ENCODE results near the gene FUT1. TPM values are rescaled to one million over a fixed set of nuclear protein-coding genes. Genes with fewer than 3 reads are reported as not detected.
A peak's percentile ranks its signal among the peaks of the same experiment; 100 is the strongest.
"Not testable (repeated sequence)": the region's sequence is repeated elsewhere in the genome, so short reads cannot be mapped to it uniquely, and the experiment has no call there.

Gene FUT1
- 0.23 and 0.26 TPM in 2 replicates for total RNA-seq

DNA sequence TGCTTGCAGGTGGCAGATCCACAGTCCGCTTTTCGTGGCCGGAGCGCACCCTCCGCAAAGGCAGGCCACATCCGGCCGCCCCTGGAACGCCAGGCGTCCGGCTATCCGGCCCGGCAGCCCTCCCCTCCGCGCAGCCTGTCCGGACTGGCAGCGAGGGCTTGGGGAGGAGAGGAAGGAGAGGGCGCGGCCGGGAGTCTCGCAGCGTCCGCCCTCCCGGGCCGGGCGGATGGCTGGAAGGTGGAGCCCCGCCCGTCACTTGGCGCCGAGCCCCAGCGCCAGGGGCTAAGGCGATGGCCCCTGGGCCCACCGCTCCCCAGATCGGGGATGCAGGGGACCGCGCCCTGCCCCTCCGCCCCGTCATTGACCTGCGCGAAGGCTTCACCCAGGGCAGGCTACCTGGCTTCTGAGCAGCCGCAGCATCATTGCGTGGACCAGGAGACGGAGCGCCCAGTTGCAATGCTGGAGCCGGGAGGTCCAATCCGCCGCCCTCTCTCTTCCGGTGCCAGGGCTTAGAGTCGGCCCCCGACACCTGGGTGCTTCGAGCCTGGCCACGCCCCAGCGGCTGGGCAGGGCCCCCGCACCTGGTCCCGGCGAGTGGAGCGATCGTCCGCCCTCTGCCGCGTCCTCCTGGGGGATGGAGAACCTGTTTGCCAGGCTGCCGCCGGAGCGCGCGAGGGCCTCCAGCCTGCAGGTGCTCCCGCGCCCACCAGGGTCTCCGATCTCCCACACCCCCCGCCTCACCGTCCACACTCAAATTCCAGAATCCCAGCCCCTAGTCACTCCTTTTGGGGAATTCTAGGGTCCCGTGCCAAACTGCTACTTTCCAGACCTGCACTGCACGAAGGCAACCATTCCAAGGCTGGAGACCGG is at the start of gene FUT1:
TSS of gene FUT1 (minus strand) at position 146 of the 870 bp plus-strand sequence. CDS start 1,360 bp downstream, outside the sequence.
- no peaks in the 10 kb centered on the region for H3K36me3 Mint-ChIP-seq (ENCODE audit: low read depth)
- peak within 1 kb of the TSS; percentile 71 for H3K4me3 Mint-ChIP-seq
- H3K9me3 Mint-ChIP-seq = no peaks in the 10 kb centered on the region
- peaks cover 15% of the 10 kb centered on the region for H3K4me1 Mint-ChIP-seq
- intact Hi-C loops (cut with micrococcal nuclease) = no loop called here
- H3K27ac Mint-ChIP-seq = no peak within 1 kb of the TSS
- H3K27me3 Mint-ChIP-seq = peaks cover 25% of the 10 kb centered on the region
- DNase-seq = peak; percentile 82

DNA sequence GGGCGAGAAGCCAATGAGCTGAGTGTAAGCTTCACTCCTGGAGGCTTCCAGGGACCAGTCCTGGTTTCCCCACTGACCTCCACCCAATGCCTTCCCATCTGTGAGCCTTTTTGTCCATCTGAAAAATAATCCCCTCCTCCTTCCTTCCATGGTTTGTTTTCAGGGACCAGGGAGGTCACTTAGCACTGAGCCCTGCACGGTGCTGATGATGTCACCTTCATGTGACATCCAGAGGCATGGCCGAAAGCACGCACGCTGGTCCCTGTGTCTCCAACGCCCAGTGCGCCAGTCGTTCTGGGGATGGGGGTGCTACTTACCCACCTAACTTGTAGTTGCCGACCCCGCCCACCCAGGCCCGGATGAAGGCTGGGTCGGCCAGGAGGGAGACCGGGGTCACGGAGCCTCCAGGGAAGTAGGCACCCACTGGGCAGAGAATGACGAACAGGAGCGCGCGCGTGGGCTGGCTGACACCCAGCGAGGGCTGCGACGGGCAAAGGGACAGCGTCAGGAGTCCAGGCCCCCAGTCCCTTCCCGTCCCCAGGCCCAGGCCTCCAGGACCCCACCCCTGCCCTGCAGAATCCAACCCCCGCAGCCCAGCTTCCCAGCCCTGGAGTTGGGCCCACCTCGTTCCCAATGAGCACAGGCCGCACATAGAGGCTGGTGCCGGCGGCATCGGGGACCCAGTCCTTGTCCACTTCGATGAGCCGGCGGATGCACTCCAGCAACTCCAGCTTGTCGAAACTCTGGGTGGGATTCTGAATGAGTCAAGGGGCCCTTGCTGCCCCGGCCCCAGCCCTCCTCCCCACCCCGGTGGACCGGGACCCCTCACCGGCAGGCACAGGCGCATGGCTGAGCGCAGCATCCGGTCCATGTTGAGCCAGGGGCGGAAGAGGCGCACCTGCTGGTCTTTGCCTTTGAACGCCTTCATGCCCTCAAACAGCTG is 47.2 kb upstream of the FUT1 start:
- Mint-ChIP-seq H3K27ac (no peak overlapping the region), H3K9me3 (no peaks in the 10 kb centered on the region), H3K36me3 (ENCODE audit: low read depth) (peaks cover 5% of the 10 kb centered on the region), H3K4me3 (no peak overlapping the region), H3K27me3 (no peaks in the 10 kb centered on the region), H3K4me1 (peaks cover 10% of the 10 kb centered on the region)
- no peak for DNase-seq
- intact Hi-C loops (cut with micrococcal nuclease) = no loop called here

DNA sequence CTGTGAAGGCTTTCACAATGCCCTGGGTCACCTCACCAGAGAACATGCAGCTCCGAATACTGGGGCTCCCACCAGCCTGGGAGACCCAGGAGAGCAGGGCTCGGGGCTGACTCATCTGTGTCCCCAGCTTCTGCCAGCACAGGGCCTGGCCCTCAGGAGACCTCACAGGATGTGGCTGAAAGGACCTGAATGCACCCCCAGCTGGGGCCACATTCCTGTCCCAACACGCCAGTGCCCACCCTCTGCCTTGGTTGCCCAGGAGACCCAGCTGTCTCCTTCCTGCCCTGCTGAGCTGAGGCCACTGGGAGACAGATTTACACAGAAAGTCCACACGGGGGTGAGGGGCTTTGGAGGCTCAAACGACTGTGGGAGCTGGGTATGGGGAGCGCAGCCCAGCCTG is 46.5 kb upstream of the FUT1 start:
- intact Hi-C loops (cut with micrococcal nuclease) = no loop called here
- peaks cover 12% of the 10 kb centered on the region for H3K4me1 Mint-ChIP-seq
- no peaks in the 10 kb centered on the region for H3K27me3 Mint-ChIP-seq
- peaks cover 5% of the 10 kb centered on the region for H3K36me3 Mint-ChIP-seq (ENCODE audit: low read depth)
- no peak overlapping the region for H3K27ac Mint-ChIP-seq
- DNase-seq = no peak
- no peak overlapping the region for H3K4me3 Mint-ChIP-seq
- no peaks in the 10 kb centered on the region for H3K9me3 Mint-ChIP-seq

DNA sequence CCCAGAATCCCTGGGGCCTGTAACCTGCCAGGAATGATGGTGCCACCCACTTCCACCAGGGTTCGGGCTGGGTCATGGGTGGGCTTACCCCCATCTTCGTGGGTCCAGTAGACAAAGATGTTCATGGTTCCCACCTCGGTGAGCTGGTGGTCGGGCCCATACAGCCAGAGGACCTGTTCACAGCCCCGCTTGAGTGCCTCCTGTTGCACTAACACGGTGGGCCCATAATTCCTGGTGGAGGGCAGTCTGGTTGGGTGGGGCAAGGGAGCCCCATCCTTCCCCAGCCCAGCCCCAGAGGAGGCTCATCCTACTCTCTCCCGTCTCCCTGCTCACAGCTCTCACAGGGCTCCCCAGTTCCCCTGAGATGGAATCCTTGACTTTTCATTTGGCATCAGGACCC is 44.7 kb upstream of the FUT1 start:
- no peak for DNase-seq
- Mint-ChIP-seq H3K9me3 (no peaks in the 10 kb centered on the region), H3K4me1 (peaks cover 12% of the 10 kb centered on the region), H3K27ac (no peak overlapping the region), H3K27me3 (no peaks in the 10 kb centered on the region), H3K4me3 (no peak overlapping the region), H3K36me3 (ENCODE audit: low read depth) (peaks cover 2% of the 10 kb centered on the region)
- intact Hi-C loops (cut with micrococcal nuclease) = no loop called here

DNA sequence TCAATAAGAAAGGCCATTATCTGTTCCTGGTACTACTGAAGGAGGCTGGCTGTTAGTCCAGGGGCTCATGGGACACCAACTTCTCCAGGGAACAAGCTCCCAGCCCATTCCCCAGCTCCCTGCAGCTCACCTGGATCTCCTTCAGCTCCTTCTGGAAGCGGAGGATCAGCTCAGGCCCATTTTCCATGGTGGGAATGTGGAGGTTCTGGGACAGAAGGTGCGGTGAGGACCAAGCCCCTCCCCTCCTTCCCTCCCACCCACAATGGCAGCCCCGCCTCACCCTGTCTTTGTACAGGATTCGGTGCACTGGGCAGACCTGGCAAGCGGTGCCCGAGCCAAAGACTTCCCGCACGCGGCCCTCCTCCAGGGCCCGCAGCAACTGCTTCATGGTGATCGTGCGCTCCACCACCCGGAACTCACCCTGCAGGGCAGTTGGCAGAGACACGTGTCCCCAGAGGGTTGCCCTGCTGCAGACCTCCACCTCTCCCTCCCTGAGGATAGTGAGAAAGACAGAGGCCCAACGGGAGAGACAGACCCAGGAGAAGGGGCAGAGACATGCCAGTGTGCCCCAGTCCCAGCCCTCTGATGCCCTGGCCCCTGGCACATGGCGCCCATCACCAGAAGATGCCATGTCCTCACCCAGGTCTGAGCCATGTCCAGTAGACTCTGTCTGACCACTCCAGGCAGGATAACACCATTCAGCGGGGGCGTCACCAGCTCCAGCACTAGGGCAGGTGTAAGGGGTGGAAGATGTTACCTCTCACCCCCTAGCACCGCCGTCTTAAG is 44.0 kb upstream of the FUT1 start:
- Mint-ChIP-seq H3K36me3 (ENCODE audit: low read depth) (peaks cover 2% of the 10 kb centered on the region), H3K27me3 (no peaks in the 10 kb centered on the region), H3K27ac (no peak overlapping the region), H3K4me1 (peaks cover 12% of the 10 kb centered on the region), H3K4me3 (no peak overlapping the region), H3K9me3 (no peaks in the 10 kb centered on the region)
- DNase-seq = no peak
- intact Hi-C loops (cut with micrococcal nuclease) = no loop called here

DNA sequence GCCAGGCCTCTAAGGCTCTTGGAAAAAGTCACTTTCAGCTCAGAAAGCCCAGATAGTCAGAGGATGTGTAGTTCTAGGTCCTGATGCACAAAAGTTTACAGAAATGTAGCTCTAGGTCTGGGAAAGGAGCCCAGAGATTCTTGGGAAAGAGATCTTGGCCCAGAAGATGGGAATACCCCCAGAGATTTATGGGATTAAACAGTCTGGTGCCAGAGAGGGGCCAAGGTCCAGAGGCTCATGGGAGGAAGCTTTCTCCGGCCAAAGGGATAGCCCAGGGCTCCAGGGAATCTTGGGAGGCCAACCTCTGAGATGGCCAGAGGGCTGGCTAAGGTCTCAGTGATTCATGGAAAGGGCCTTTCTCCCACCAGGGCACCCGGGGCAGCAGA is 43.2 kb upstream of the FUT1 start:
- intact Hi-C loops (cut with micrococcal nuclease) = loop anchor here (1.0 to 2.0 kb wide), 4 partner anchors 15 to 169 kb away; partner anchors contain the start of genes BCAT2, CA11 and FTL
- H3K4me1 Mint-ChIP-seq = peaks cover 12% of the 10 kb centered on the region
- H3K27ac Mint-ChIP-seq = peak overlapping the region; percentile 90
- no peaks in the 10 kb centered on the region for H3K9me3 Mint-ChIP-seq
- peaks cover 2% of the 10 kb centered on the region for H3K36me3 Mint-ChIP-seq (ENCODE audit: low read depth)
- H3K4me3 Mint-ChIP-seq = peak overlapping the region; percentile 95
- no peaks in the 10 kb centered on the region for H3K27me3 Mint-ChIP-seq
- DNase-seq = no peak

DNA sequence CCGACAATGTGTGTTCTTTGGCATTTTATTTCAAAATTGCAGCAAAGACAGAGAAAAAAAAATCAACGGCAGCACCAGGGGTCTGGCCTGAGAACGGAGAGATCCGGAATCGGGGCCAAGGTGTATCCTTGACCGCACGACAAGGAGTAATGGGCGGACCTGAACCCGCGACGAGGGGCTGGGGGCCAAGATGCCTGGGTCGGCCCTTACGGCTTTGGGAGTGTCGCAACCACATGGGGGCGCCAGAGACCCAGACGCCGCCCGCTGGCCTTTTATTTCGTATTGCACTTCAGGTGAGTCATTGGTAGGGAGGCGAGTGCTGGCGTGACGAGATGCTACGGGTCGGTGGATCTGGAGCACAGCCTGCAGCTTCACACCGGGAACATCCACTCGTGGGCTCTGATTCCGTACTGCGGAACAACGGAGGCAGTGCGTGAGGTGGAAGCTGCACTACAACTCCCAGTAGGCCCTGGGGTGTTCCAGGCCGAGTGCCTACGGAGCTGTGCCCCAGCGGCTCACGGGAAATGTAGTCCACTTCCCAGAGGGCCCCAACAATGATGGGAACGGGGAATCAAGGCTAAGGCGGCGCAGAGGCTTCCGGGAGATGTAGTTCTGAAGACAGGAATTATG is 42.7 kb upstream of the FUT1 start:
- Mint-ChIP-seq H3K36me3 (ENCODE audit: low read depth) (no peaks in the 10 kb centered on the region), H3K27me3 (no peaks in the 10 kb centered on the region), H3K27ac (peak overlapping the region; percentile 90), H3K4me1 (peaks cover 12% of the 10 kb centered on the region), H3K9me3 (no peaks in the 10 kb centered on the region), H3K4me3 (peak overlapping the region; percentile 95)
- DNase-seq = peak; percentile 95
- intact Hi-C loops (cut with micrococcal nuclease) = loop anchor here (1.0 to 2.0 kb wide), 4 partner anchors 16 to 170 kb away; partner anchors contain the start of genes BCAT2, CA11 and FTL

DNA sequence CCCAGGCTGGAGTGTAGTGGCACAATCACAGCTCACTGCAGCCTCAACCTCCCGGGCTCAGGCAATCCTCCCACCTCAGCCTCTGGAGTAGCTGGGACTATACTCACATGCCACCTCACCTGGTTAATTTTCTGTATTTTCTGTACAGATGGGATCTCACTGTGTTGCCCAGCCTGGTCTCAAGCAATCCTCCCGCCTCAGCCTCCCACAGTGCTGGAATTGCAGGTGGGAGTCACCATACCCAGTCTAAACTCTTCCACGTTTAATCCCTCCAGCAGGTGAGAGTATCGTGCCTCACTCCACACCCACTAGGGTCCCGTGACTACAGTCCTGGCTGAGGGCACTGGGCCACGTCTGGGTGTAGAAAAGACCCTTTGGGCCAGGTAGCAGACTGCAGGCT is 41.9 kb upstream of the FUT1 start:
- intact Hi-C loops (cut with micrococcal nuclease) = loop anchor here (2.0 kb wide), 3 partner anchors 17 to 171 kb away; partner anchors contain the start of genes BCAT2, CA11 and FTL
- H3K27ac Mint-ChIP-seq = peak overlapping the region; percentile 15

DNA sequence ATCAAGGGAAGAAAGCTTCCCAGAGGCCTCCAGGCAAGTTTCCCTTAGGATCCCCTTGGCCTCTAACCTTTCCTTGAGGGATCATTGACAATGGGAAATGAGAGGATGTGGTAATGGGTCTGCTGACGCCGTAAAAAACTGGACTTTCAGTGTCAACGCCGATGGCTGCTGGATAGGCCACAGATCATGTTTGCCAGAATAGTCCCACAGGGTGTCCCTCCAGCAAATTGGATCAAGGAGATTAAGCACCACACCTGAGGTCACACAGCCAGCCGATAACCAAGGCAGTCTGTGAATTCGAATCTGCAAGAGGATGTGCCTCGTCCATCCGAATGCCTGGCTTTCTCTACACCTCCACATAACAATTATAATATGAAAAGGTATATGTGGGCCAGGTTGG is 40.8 kb upstream of the FUT1 start:
- Mint-ChIP-seq H3K27me3 (no peaks in the 10 kb centered on the region), H3K4me3 (no peak overlapping the region), H3K9me3 (no peaks in the 10 kb centered on the region), H3K4me1 (peaks cover 12% of the 10 kb centered on the region), H3K36me3 (ENCODE audit: low read depth) (no peaks in the 10 kb centered on the region), H3K27ac (no peak overlapping the region)
- intact Hi-C loops (cut with micrococcal nuclease) = no loop called here
- DNase-seq = no peak

More for the DNA sequence above, 41.9 kb upstream of the FUT1 start:
- no peaks in the 10 kb centered on the region for H3K27me3 Mint-ChIP-seq
- peaks cover 12% of the 10 kb centered on the region for H3K4me1 Mint-ChIP-seq
- no peaks in the 10 kb centered on the region for H3K36me3 Mint-ChIP-seq (ENCODE audit: low read depth)
- DNase-seq = no peak
- no peaks in the 10 kb centered on the region for H3K9me3 Mint-ChIP-seq
- peak overlapping the region; percentile 95 for H3K4me3 Mint-ChIP-seq

DNA sequence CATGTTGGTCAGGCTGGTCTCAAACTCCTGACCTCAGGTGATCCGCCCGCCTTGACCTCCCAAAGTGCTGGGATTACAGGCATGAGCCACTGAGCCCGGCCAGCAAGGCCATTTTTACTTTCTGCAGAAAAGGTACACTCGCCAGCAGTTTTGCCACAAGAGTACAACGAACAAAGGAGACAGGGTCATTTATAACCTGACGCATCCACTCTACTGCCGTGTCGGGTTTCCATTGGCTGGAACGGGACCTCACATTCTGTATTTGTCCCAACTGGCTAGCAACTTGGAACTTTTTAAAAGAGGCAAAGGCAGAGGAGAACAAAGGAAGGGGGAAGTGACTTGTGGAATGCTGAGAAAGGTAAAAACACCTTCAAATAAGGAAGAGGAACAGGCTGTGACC is 34.9 kb upstream of the FUT1 start:
- H3K27ac Mint-ChIP-seq; intact Hi-C loops (cut with micrococcal nuclease); H3K4me1 Mint-ChIP-seq; H3K4me3 Mint-ChIP-seq; H3K9me3 Mint-ChIP-seq; H3K27me3 Mint-ChIP-seq; H3K36me3 Mint-ChIP-seq (ENCODE audit: low read depth); DNase-seq: not testable (repeated sequence)

DNA sequence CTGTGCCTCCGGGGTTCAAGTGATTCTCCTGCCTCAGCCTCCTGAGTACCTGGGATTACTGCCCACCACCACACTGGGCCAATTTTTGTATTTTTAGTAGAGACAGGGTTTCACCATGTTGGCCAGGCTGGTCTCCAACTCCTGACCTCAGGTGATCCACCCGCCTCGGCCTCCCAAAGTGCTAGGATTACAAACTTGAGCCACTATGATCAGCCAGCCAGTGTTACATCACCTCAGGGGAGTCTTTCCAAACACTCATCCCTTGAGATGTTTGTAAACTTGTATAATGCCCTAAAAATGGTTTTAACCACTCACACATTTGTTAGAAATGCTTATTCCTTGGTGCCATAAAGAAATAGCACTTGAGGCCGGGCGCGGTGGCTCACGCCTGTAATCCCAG is 34.0 kb upstream of the FUT1 start:
- H3K4me3 Mint-ChIP-seq; H3K27ac Mint-ChIP-seq; H3K27me3 Mint-ChIP-seq; H3K4me1 Mint-ChIP-seq; DNase-seq; intact Hi-C loops (cut with micrococcal nuclease); H3K9me3 Mint-ChIP-seq; H3K36me3 Mint-ChIP-seq (ENCODE audit: low read depth): not testable (repeated sequence)

DNA sequence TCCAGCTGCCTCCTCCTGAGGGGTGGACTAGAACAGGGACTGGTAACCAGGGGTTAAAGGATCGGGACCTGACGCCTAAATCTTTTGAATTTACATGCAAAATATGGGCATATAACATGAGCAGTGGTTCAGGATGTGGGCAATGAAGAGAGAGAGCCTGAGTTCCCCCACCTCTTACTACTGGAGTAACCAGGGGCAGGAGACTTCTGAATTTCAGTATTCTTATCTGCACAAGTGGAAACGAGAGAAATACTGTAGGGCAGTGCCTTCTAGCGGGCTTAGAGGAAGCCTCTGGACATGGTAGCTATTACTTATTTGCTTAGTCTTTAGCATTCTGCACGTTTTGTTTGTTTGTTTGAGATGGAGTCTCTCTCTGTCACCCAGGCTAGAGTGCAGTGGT is 32.1 kb upstream of the FUT1 start:
- intact Hi-C loops (cut with micrococcal nuclease) = no loop called here
- H3K4me3 Mint-ChIP-seq = no peak overlapping the region
- no peaks in the 10 kb centered on the region for H3K36me3 Mint-ChIP-seq (ENCODE audit: low read depth)
- no peak overlapping the region for H3K27ac Mint-ChIP-seq
- peaks cover 2% of the 10 kb centered on the region for H3K4me1 Mint-ChIP-seq
- peaks cover 12% of the 10 kb centered on the region for H3K27me3 Mint-ChIP-seq
- no peak for DNase-seq
- H3K9me3 Mint-ChIP-seq = no peaks in the 10 kb centered on the region
